ENCODE measurements around the gene RNF130. TPM values are rescaled to one million over a fixed set of nuclear protein-coding genes. Genes with fewer than 3 reads are reported as not detected.

The RNF130 gene, protein sequence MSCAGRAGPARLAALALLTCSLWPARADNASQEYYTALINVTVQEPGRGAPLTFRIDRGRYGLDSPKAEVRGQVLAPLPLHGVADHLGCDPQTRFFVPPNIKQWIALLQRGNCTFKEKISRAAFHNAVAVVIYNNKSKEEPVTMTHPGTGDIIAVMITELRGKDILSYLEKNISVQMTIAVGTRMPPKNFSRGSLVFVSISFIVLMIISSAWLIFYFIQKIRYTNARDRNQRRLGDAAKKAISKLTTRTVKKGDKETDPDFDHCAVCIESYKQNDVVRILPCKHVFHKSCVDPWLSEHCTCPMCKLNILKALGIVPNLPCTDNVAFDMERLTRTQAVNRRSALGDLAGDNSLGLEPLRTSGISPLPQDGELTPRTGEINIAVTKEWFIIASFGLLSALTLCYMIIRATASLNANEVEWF
- total RNA-seq (73.0 and 83.0 TPM in 2 replicates), polyA plus RNA-seq (60.3 and 69.6 TPM in 2 replicates)

DNA sequence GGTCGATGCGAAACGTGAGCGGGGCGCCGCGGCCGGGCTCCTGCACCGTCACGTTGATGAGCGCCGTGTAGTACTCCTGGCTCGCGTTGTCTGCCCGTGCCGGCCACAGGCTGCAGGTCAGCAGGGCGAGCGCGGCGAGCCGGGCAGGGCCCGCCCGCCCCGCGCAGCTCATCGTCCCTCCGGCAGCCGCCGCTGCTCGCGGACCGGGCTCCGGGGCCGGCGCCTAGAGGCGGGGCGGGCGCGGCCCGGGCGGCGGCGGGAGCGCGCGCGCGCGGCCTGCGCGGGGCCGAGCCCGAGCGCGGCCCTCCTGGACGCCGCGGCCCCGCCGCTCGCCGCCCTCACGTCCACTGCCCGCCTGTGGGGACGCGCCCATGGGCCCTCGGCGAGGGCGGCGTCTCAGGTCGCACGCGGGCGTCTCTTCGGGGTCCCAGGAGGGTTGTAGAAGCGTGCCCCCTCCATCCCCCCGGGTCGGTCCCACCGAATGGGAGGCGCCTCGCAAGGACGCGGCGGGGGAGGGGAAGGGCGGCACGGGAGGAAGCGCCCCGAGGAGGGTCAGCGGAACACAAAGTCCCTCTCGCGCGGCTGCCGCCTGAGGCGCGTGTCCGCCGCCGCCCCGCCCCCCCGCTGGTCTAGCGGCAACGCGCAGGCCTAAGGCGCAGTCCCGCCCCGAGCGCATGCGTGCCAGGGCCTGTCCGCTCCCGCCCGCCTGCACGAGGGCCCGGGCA is at the start of gene RNF130:
Gene RNF130, minus strand, starts transcription at position 229 of the 725 bp plus-strand sequence. Its CDS starts 57 bp downstream, at position 172.
- no peaks in the 10 kb centered on the region for H3K9me3 ChIP-seq (ENCODE audit: low read depth)
- H3K4me1 ChIP-seq (ENCODE audit: low read depth), result peaks cover 27% of the 10 kb centered on the region
- peak within 1 kb of the TSS; percentile 65 for H3K4me3 ChIP-seq
- peak within 1 kb of the TSS; percentile 90 for H3K27ac ChIP-seq
- TF ChIP-seq, protein P1, sequence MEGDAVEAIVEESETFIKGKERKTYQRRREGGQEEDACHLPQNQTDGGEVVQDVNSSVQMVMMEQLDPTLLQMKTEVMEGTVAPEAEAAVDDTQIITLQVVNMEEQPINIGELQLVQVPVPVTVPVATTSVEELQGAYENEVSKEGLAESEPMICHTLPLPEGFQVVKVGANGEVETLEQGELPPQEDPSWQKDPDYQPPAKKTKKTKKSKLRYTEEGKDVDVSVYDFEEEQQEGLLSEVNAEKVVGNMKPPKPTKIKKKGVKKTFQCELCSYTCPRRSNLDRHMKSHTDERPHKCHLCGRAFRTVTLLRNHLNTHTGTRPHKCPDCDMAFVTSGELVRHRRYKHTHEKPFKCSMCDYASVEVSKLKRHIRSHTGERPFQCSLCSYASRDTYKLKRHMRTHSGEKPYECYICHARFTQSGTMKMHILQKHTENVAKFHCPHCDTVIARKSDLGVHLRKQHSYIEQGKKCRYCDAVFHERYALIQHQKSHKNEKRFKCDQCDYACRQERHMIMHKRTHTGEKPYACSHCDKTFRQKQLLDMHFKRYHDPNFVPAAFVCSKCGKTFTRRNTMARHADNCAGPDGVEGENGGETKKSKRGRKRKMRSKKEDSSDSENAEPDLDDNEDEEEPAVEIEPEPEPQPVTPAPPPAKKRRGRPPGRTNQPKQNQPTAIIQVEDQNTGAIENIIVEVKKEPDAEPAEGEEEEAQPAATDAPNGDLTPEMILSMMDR (IDR thresholded peaks at IDR 0.05; ENCODE audit: low read depth, low read length), result no peak
- peak; percentile 96 to 97 for DNase-seq (ENCODE audit: low read depth in 1 of 2, low spot score in 1 of 2)
- H3K27me3 ChIP-seq, result no peaks in the 10 kb centered on the region
- no peaks in the 10 kb centered on the region for H3K36me3 ChIP-seq

DNA sequence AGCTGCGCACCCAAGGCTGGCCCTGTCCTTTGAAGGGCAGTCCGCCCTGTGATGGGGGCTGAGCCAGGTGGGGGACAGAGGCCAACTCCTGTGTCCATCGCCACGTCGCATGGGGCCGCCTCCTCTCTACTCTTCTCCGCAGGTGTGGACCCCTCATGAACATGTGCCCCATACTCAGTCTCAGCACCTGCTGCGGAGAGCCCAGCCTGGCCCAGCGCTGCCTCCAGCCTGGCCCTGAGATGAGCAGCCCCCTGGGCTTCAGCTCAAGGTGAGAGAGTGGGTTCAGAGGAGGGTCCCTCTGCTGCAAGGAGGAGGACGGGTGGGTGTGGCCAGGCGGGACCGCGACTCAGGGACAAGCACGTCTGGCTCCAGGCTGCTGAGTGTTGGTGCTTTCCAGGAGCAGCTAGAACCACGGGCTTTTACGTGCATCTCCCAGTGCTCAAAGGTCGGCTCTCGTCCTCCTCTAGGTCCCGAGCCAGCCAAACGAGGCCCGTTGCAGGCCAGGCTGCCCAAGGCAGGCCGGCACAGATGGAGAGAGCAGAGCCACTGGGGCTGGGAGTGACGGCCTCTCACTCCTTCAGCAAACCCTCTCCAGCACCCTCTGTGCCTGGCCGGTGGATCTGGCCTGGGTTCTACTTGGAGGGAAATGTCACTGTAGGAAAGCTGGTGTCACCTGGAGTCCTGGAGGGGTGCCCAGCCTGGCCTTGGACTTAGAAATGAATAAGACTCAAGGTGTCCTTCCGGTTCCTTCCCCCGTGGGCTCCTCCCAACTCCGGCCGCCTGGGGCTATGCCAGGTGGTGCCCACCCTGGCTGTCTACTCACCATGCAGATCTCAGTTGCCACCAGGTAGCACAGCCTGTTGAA is 48.9 kb upstream of the RNF130 start:
- H3K27me3 ChIP-seq, result no peaks in the 10 kb centered on the region
- no peaks in the 10 kb centered on the region for H3K36me3 ChIP-seq
- no peak for DNase-seq (ENCODE audit: low read depth in 1 of 2, low spot score in 1 of 2)
- no peaks in the 10 kb centered on the region for H3K4me1 ChIP-seq (ENCODE audit: low read depth)
- H3K27ac ChIP-seq, result no peak overlapping the region
- TF ChIP-seq, protein P1 (IDR thresholded peaks at IDR 0.05; ENCODE audit: low read depth, low read length), result no peak
- no peaks in the 10 kb centered on the region for H3K9me3 ChIP-seq (ENCODE audit: low read depth)
- no peak overlapping the region for H3K4me3 ChIP-seq

DNA sequence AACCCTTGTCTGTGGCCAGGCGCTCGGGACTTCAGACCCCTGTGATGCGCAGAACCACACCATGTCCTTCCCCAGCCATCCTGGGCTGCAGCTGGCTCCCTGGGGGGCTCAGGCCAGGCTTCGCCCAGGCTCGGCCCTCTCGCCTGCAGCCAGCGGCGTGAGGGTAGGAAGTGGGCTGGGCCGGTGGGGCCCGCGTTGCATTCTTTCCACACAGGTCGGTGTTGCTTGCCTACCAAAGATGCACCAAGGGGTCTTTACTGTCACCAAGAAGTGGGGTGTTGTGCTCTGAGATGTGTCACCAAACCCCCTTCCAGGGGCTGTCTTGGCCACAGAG is 48.3 kb upstream of the RNF130 start:
- Histone ChIP-seq H3K9me3 (ENCODE audit: low read depth) (no peaks in the 10 kb centered on the region), H3K4me1 (ENCODE audit: low read depth) (no peaks in the 10 kb centered on the region), H3K4me3 (no peak overlapping the region), H3K27ac (no peak overlapping the region), H3K27me3 (no peaks in the 10 kb centered on the region), H3K36me3 (no peaks in the 10 kb centered on the region)
- TF ChIP-seq, protein P1 (IDR thresholded peaks at IDR 0.05; ENCODE audit: low read depth, low read length), result no peak
- no peak for DNase-seq (ENCODE audit: low read depth in 1 of 2, low spot score in 1 of 2)

DNA sequence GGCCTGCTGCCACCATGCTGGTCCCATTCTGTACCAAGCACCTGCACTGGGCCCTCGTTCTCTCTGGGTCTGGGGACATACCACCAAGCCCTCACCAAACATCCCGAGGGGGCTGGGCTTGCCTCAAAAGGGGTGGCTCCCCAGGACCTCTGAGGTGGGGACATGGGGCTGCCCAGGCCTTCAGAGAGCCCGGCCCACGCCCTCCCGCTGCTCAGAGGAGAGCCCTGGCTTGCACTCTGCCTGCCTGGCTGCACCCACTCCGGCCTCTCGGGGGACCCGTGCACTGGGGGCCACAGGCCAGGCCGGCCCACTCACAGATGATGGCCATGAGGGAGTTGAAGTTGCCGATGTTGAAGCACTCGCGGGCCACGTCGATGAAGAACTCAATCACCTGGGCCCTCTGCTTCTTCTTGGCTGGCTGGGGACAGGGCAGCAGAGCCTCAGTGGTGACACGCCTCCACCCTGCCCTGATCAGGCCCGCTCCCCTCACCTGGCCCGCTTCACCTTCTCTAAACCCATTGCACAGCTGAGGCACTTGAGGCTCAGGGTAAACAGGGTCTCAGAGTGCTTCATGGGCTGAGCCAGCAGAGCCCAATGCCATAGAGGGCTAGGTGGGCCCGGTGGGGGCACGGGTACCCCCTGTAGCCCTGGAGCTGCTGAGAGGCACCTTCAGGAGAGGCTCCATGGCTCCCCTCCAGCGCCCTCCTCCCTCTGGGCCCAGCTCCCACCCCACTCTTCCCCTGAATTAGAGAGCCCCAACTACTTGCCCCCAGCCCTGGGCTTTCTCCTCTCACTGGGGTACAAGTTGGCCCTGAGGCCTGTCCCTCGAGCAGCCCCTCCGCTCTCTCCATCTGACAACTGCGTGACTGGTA is 47.7 kb upstream of the RNF130 start:
- Histone ChIP-seq H3K27me3 (no peaks in the 10 kb centered on the region), H3K36me3 (no peaks in the 10 kb centered on the region), H3K4me1 (ENCODE audit: low read depth) (no peaks in the 10 kb centered on the region), H3K4me3 (no peak overlapping the region), H3K27ac (no peak overlapping the region), H3K9me3 (ENCODE audit: low read depth) (no peaks in the 10 kb centered on the region)
- no peak for DNase-seq (ENCODE audit: low read depth in 1 of 2, low spot score in 1 of 2)
- TF ChIP-seq, protein P1 (IDR thresholded peaks at IDR 0.05; ENCODE audit: low read depth, low read length), result no peak
